Measurements from ENCODE around the gene PRLR.

GRCh38 chr5:35012365-35012764 lies 217.9 kb downstream of the PRLR start:
- TF ChIP-seq, protein P1, sequence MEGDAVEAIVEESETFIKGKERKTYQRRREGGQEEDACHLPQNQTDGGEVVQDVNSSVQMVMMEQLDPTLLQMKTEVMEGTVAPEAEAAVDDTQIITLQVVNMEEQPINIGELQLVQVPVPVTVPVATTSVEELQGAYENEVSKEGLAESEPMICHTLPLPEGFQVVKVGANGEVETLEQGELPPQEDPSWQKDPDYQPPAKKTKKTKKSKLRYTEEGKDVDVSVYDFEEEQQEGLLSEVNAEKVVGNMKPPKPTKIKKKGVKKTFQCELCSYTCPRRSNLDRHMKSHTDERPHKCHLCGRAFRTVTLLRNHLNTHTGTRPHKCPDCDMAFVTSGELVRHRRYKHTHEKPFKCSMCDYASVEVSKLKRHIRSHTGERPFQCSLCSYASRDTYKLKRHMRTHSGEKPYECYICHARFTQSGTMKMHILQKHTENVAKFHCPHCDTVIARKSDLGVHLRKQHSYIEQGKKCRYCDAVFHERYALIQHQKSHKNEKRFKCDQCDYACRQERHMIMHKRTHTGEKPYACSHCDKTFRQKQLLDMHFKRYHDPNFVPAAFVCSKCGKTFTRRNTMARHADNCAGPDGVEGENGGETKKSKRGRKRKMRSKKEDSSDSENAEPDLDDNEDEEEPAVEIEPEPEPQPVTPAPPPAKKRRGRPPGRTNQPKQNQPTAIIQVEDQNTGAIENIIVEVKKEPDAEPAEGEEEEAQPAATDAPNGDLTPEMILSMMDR (IDR thresholded peaks at IDR 0.05) = no peak
- no peak for TF ChIP-seq POLR2A (IDR thresholded peaks at IDR 0.05)

Measured in body of pancreas (tissue), 4 donors.